ENCODE results near the gene SLC22A16. TPM values are rescaled to one million over a fixed set of nuclear protein-coding genes. Genes with fewer than 3 reads are reported as not detected.

Gene SLC22A16
- total RNA-seq, 1 donor from 2014 or later: not detected

- no peaks in the 10 kb centered on the region for H3K4me1 Mint-ChIP-seq (ENCODE audit: low read depth, unreplicated experiment)
- TF ChIP-seq CTCF (IDR thresholded peaks at IDR 0.05; ENCODE audit: partially characterized antibody, unreplicated experiment): no peak
- no peaks in the 10 kb centered on the region for H3K36me3 Mint-ChIP-seq (ENCODE audit: unreplicated experiment)
- H3K4me3 Mint-ChIP-seq (ENCODE audit: unreplicated experiment): no peak overlapping the region
- no peaks in the 10 kb centered on the region for H3K9me3 Mint-ChIP-seq (ENCODE audit: unreplicated experiment)
- H3K27ac Mint-ChIP-seq (ENCODE audit: unreplicated experiment): no peak overlapping the region
- DNase-seq: no peak
- H3K27me3 Mint-ChIP-seq (ENCODE audit: unreplicated experiment): peaks cover 2% of the 10 kb centered on the region
These were observed 66.6 kb downstream of the SLC22A16 start for GRCh38 chr6:110409794-110410193.

- H3K9me3 Mint-ChIP-seq (ENCODE audit: unreplicated experiment): no peaks in the 10 kb centered on the region
- no peak overlapping the region for H3K4me3 Mint-ChIP-seq (ENCODE audit: unreplicated experiment)
- H3K4me1 Mint-ChIP-seq (ENCODE audit: low read depth, unreplicated experiment): no peaks in the 10 kb centered on the region
- H3K36me3 Mint-ChIP-seq (ENCODE audit: unreplicated experiment): no peaks in the 10 kb centered on the region
- H3K27me3 Mint-ChIP-seq (ENCODE audit: unreplicated experiment): peaks cover 2% of the 10 kb centered on the region
- H3K27ac Mint-ChIP-seq (ENCODE audit: unreplicated experiment): no peak overlapping the region
- DNase-seq: no peak
- TF ChIP-seq CTCF (IDR thresholded peaks at IDR 0.05; ENCODE audit: partially characterized antibody, unreplicated experiment): no peak
These were observed 67.5 kb downstream of the SLC22A16 start for GRCh38 chr6:110408901-110409300.

DNA sequence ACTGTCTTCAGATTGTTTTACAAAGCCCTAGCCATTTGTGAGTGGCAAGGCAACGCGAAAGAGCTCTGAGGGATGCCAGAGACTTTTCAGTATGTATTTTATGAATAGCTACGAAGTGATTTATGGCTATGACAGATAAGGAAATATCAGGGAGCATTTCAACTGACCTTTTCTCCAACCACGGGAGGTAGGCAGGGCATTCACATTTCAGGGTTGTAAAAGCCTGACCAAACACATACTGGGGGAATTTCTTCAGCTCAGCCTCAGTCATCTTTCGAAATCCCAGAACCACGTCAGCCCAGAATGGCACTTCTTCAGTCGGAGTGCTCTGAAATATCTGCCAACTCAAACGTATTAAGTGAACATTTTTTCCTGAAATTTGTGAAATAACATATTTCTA, 71.8 kb downstream of the SLC22A16 start:
- no peak for TF ChIP-seq CTCF (IDR thresholded peaks at IDR 0.05; ENCODE audit: partially characterized antibody, unreplicated experiment)

DNA sequence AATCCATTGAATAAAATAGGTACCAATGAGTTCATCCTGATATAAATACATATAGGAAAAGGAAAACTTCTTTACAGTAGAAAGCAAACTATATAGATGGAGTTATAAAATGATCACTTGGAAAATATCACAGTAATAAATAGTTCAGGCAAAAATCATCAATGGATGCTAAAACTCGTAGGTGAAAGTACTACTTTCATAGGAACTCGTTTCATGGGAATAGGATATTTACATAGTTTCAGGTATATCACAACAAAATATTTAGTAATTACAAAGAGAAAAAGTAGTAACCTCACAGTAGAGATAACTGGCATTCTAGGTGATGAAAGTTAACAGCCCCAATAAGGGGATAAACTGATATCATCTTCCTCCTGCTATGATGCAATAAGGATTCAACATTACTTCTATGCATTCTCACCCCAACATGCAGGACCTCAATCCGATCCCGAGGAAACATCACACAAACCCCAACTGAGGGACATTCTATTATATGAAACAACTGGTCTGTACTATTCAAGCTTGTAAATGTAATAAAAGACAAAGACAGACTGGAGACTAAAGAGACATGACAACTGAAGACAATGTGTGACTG, 74.7 kb downstream of the SLC22A16 start:
- no peak for DNase-seq
- no peak overlapping the region for H3K27ac Mint-ChIP-seq (ENCODE audit: unreplicated experiment)
- H3K4me3 Mint-ChIP-seq (ENCODE audit: unreplicated experiment): no peak overlapping the region
- H3K4me1 Mint-ChIP-seq (ENCODE audit: low read depth, unreplicated experiment): no peaks in the 10 kb centered on the region
- peaks cover 2% of the 10 kb centered on the region for H3K9me3 Mint-ChIP-seq (ENCODE audit: unreplicated experiment)
- TF ChIP-seq CTCF (IDR thresholded peaks at IDR 0.05; ENCODE audit: partially characterized antibody, unreplicated experiment): no peak
- H3K36me3 Mint-ChIP-seq (ENCODE audit: unreplicated experiment): no peaks in the 10 kb centered on the region
- H3K27me3 Mint-ChIP-seq (ENCODE audit: unreplicated experiment): no peaks in the 10 kb centered on the region

More for the DNA sequence above, 71.8 kb downstream of the SLC22A16 start:
- Mint-ChIP-seq H3K27me3 (ENCODE audit: unreplicated experiment) (no peaks in the 10 kb centered on the region), H3K9me3 (ENCODE audit: unreplicated experiment) (no peaks in the 10 kb centered on the region), H3K27ac (ENCODE audit: unreplicated experiment) (no peak overlapping the region), H3K36me3 (ENCODE audit: unreplicated experiment) (no peaks in the 10 kb centered on the region), H3K4me3 (ENCODE audit: unreplicated experiment) (no peak overlapping the region), H3K4me1 (ENCODE audit: low read depth, unreplicated experiment) (no peaks in the 10 kb centered on the region)
- DNase-seq: no peak

- Mint-ChIP-seq H3K9me3 (ENCODE audit: unreplicated experiment) (peaks cover 3% of the 10 kb centered on the region), H3K27ac (ENCODE audit: unreplicated experiment) (no peak overlapping the region), H3K4me3 (ENCODE audit: unreplicated experiment) (no peak overlapping the region), H3K36me3 (ENCODE audit: unreplicated experiment) (no peaks in the 10 kb centered on the region), H3K4me1 (ENCODE audit: low read depth, unreplicated experiment) (no peaks in the 10 kb centered on the region), H3K27me3 (ENCODE audit: unreplicated experiment) (peaks cover 1% of the 10 kb centered on the region)
- DNase-seq: no peak
- no peak for TF ChIP-seq CTCF (IDR thresholded peaks at IDR 0.05; ENCODE audit: partially characterized antibody, unreplicated experiment)
These were observed 76.2 kb downstream of the SLC22A16 start for GRCh38 chr6:110400208-110400607.

All from glutamatergic neuron (in vitro differentiated cells).